HepG2 (cell line): ENCODE results near the gene INHA. TPM values are rescaled to one million over a fixed set of nuclear protein-coding genes. Genes with fewer than 3 reads are reported as not detected.

Experiments
- ELF1 ChIP-seq: sonication (generic); formaldehyde crosslinking; IDR thresholded peaks from 2 replicates; pipeline ENCODE4 v1.4.0; 2020; ENCODE audit warnings: missing genetic modification reagents
- ETV6 ChIP-seq: sonication (generic); formaldehyde crosslinking; conservative IDR thresholded peaks from 2 replicates; pipeline ENCODE4 v1.4.0; 2020; ENCODE audit warnings: missing genetic modification reagents
- EZH2 ChIP-seq: conservative IDR thresholded peaks from 2 replicates; pipeline ENCODE4 v1.6.1; 2012; ENCODE audit warnings: mild to moderate bottlenecking, low read depth, low read length, moderate library complexity
- HDAC1 ChIP-seq: sonication (generic); formaldehyde crosslinking; IDR thresholded peaks from 2 replicates; pipeline ENCODE4 v1.5.1; 2020; ENCODE audit warnings: mild to moderate bottlenecking, missing genetic modification reagents
- HDAC2 ChIP-seq: sonication (generic); formaldehyde crosslinking; IDR thresholded peaks from 2 replicates; pipeline ENCODE4 v1.4.0; 2020; ENCODE audit warnings: missing genetic modification reagents
- HINFP ChIP-seq: sonication (generic); formaldehyde crosslinking; IDR thresholded peaks from 2 replicates; pipeline ENCODE4 v1.4.0; 2020; ENCODE audit warnings: low read depth, mild to moderate bottlenecking, missing genetic modification reagents
- NFE2 ChIP-seq: sonication (generic); formaldehyde crosslinking; IDR thresholded peaks from 2 replicates; pipeline ENCODE4 v1.4.0; 2020; ENCODE audit warnings: missing genetic modification reagents
- NPAS2 ChIP-seq: sonication (generic); formaldehyde crosslinking; IDR thresholded peaks from 2 replicates; pipeline ENCODE4 v1.8.0; 2022; ENCODE audit warnings: mild to moderate bottlenecking, missing genetic modification reagents, borderline replicate concordance
- NR2F1 ChIP-seq, 2 experiments: fragments of 450-650 bp in 1 of 2; formaldehyde crosslinking in 1 of 2; IDR thresholded peaks; 2 replicates each; pipeline versions ENCODE4 v1.5.0 to v1.6.1; 2016 to 2020; ENCODE audit warnings: mild to moderate bottlenecking in 1 of 2, missing compliant biosample characterization in 1 of 2, missing genetic modification reagents in 1 of 2, moderate library complexity in 1 of 2
- PHB2 ChIP-seq: fragments of 450-650 bp; IDR thresholded peaks from 2 replicates; pipeline ENCODE4 v1.6.1; 2018; ENCODE audit not compliant: partially characterized antibody
- PLSCR1 ChIP-seq: sonication (generic); formaldehyde crosslinking; IDR thresholded peaks from 2 replicates; pipeline ENCODE4 v1.5.0; 2020; ENCODE audit warnings: missing genetic modification reagents, mild to moderate bottlenecking, borderline replicate concordance
- RAD21 ChIP-seq: fragments of 450-650 bp; formaldehyde crosslinking; IDR thresholded peaks from 2 replicates; pipeline ENCODE4 v1.5.0; 2020; ENCODE audit warnings: mild to moderate bottlenecking
- SRSF1 ChIP-seq: fragments of 200-400 bp; formaldehyde crosslinking; optimal IDR thresholded peaks from 2 replicates; pipeline ENCODE3; 2017; ENCODE audit warnings: mild to moderate bottlenecking, low read depth, low read length, moderate library complexity
- ZBTB21 ChIP-seq: sonication (generic); formaldehyde crosslinking; IDR thresholded peaks from 2 replicates; pipeline ENCODE4 v1.4.0; 2020; ENCODE audit warnings: missing genetic modification reagents
- ZBTB3 ChIP-seq: sonication (generic); formaldehyde crosslinking; IDR thresholded peaks from 2 replicates; pipeline ENCODE4 v1.4.0; 2020; ENCODE audit warnings: low read depth, mild to moderate bottlenecking, moderate library complexity, missing genetic modification reagents, borderline replicate concordance
- ZBTB38 ChIP-seq: sonication (generic); formaldehyde crosslinking; IDR thresholded peaks from 2 replicates; pipeline ENCODE4 v1.5.1; 2020; ENCODE audit warnings: mild to moderate bottlenecking, missing genetic modification reagents
- ZNF276 ChIP-seq: sonication (generic); formaldehyde crosslinking; IDR thresholded peaks from 2 replicates; pipeline ENCODE4 v1.4.0; 2020; ENCODE audit warnings: mild to moderate bottlenecking, low read depth, missing genetic modification reagents
- ZNF788 ChIP-seq: sonication (generic); formaldehyde crosslinking; IDR thresholded peaks from 2 replicates; pipeline ENCODE4 v1.5.0; 2020; ENCODE audit warnings: mild to moderate bottlenecking, missing genetic modification reagents, borderline replicate concordance
- ZSCAN12 ChIP-seq: sonication (generic); formaldehyde crosslinking; IDR thresholded peaks from 2 replicates; pipeline ENCODE4 v1.9.0; 2021; ENCODE audit warnings: mild to moderate bottlenecking, missing genetic modification reagents
- ZSCAN22 ChIP-seq: sonication (generic); formaldehyde crosslinking; IDR thresholded peaks from 2 replicates; pipeline ENCODE4 v1.4.0; 2020; ENCODE audit warnings: mild to moderate bottlenecking, missing genetic modification reagents
- polyA plus RNA-seq, 8 experiments: library from polyadenylated mRNA; depleted of rRNA in 3 of 8; stranded (reverse) in 7 of 8; unstranded in 1 of 8; fragments of >200 nt; fragmentation: Illumina TruSeq in 4 of 8; extraction: Trizol in 4 of 8; gene quantifications; 2 replicates each; pipeline versions ENCODE4 v1.2.1 to v1.2.3, GENCODE V29; 2011 to 2016; ENCODE audit warnings: low read depth in 4 of 8, missing spikeins in 1 of 8, mixed read lengths in 1 of 8; ENCODE audit not compliant: insufficient read depth in 1 of 8
- total RNA-seq, 5 experiments: library from RNA; depleted of rRNA; stranded (reverse); fragments of >200 nt; fragmentation: Illumina TruSeq; extraction: Trizol; gene quantifications; 2 replicates each; pipeline ENCODE4 v1.2.3, GENCODE V29; 2016; ENCODE audit warnings: low read depth in 1 of 5
- TF ChIP-seq, protein P1 (sequence below): sonication (generic); formaldehyde crosslinking; IDR thresholded peaks from 2 replicates; pipeline ENCODE4 v1.4.0; 2020; ENCODE audit warnings: missing genetic modification reagents
- TF ChIP-seq, protein P2 (sequence below): sonication (generic); formaldehyde crosslinking; conservative IDR thresholded peaks from 2 replicates; pipeline ENCODE4 v1.4.0; 2020; ENCODE audit warnings: missing genetic modification reagents

The INHA gene
- total and polyA plus RNA-seq, 2 of the 13 experiments (the other 11 are each of a cell fraction or from before 2014, with no cell fraction given) = 4.1 to 15.2 TPM

DNA sequence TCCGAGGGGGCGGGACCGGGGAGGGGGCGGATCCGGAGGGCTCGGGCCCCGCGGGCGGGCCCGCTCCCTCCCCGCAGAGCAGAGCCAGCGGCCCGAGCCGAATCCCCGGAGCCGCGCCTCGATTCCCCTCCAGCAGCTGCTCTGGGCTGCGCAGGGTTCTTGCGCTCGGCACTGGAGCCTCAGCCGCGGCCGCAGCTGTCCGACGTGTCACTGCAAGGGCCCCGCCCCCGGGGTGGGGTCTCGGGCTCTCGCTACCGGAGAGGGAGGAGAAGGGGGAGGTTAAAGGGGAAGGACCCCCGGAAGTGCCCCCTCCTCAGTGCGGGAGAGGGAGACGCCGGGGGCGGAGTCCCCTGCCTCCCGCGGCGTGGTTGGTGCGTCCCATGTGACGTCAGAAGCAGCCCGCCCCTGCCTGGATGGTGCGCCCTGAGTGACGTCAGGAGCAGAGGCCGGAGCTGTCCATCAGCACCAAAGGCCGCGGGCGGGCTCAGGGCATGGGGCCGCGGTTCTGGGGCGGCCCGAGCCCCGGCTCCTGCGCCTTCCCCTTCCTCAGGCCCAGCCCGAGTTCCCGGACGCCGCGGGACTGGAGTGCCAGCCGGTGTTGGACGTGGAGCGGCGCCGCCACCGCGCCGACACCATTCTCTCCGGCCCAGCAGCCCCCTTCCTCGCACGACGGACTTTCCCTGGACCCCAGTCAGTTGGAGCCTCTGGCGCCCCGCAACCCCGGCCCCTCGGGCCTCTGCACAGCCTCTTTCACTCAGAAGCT lies 28.3 kb upstream of the INHA start, which contains the start of the genes CHPF and TMEM198 (continued):
- no peak; the same call in 1 of the 2 replicates for TF ChIP-seq PLSCR1 (CRISPR knock-in tag)
- TF ChIP-seq ZBTB21 (CRISPR knock-in tag) = peak; percentile 99
- no peak for TF ChIP-seq ZSCAN22 (CRISPR knock-in tag)
- TF ChIP-seq ZNF276 (CRISPR knock-in tag) = peak; percentile 29; the same call in 1 of the 2 replicates
- TF ChIP-seq ZBTB3 (CRISPR knock-in tag) = no peak
- peak; percentile 92 for TF ChIP-seq ELF1 (CRISPR knock-in tag)
- no peak for TF ChIP-seq NPAS2 (CRISPR knock-in tag)
- peak; percentile 61 for TF ChIP-seq ZBTB38
- peak; percentile 57 to 72 for TF ChIP-seq NR2F1 (CRISPR knock-in tag; IDR thresholded peaks at IDR 0.05)
- peak; percentile 47 for TF ChIP-seq RAD21
- peak; percentile 87; the same call in 1 of the 2 replicates for TF ChIP-seq ZSCAN12 (CRISPR knock-in tag)
- TF ChIP-seq ETV6 (CRISPR knock-in tag) = peak; percentile 86; the same call in 1 of the 2 replicates
- TF ChIP-seq, protein P1, sequence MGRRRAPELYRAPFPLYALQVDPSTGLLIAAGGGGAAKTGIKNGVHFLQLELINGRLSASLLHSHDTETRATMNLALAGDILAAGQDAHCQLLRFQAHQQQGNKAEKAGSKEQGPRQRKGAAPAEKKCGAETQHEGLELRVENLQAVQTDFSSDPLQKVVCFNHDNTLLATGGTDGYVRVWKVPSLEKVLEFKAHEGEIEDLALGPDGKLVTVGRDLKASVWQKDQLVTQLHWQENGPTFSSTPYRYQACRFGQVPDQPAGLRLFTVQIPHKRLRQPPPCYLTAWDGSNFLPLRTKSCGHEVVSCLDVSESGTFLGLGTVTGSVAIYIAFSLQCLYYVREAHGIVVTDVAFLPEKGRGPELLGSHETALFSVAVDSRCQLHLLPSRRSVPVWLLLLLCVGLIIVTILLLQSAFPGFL (CRISPR knock-in tag) = 0 out of 2 replicates have a peak, but pooled peaks have one; percentile 48
- TF ChIP-seq NFE2 (CRISPR knock-in tag) = 0 out of 2 replicates have a peak, but pooled peaks have one; percentile 25
- peak; percentile 89 for TF ChIP-seq SRSF1
- no peak for TF ChIP-seq EZH2
- no peak for TF ChIP-seq PHB2
- TF ChIP-seq, protein P2, sequence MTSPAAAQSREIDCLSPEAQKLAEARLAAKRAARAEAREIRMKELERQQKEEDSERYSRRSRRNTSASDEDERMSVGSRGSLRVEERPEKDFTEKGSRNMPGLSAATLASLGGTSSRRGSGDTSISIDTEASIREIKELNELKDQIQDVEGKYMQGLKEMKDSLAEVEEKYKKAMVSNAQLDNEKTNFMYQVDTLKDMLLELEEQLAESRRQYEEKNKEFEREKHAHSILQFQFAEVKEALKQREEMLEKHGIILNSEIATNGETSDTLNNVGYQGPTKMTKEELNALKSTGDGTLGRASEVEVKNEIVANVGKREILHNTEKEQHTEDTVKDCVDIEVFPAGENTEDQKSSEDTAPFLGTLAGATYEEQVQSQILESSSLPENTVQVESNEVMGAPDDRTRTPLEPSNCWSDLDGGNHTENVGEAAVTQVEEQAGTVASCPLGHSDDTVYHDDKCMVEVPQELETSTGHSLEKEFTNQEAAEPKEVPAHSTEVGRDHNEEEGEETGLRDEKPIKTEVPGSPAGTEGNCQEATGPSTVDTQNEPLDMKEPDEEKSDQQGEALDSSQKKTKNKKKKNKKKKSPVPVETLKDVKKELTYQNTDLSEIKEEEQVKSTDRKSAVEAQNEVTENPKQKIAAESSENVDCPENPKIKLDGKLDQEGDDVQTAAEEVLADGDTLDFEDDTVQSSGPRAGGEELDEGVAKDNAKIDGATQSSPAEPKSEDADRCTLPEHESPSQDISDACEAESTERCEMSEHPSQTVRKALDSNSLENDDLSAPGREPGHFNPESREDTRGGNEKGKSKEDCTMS = 0 out of 2 replicates have a peak, but pooled peaks have one; percentile 26
- TF ChIP-seq HDAC2 (CRISPR knock-in tag) = peak; percentile 86
- peak; percentile 43; the same call in 1 of the 2 replicates for TF ChIP-seq ZNF788
- peak; percentile 72; the same call in 1 of the 2 replicates for TF ChIP-seq HINFP
- TF ChIP-seq HDAC1 (CRISPR knock-in tag) = peak; percentile 95
